Adipocyte (in vitro differentiated cells): ENCODE data around the gene TEPSIN.

Experiments used
- DNase-seq: peaks from one replicate; pipeline ENCODE4 v3.0.0-alpha.2; 2015; ENCODE audit warnings: low read depth
- H3K27me3 ChIP-seq: replicated peaks from 2 replicates; pipeline ENCODE4 v1.7.0; 2013; ENCODE audit warnings: mild to moderate bottlenecking, low read length, moderate library complexity; ENCODE audit not compliant: control insufficient read depth, insufficient read depth
- H3K36me3 ChIP-seq: 2 replicates; pipeline ENCODE4 v1.7.0; 2013; ENCODE audit warnings: low read length, mild to moderate bottlenecking, moderate library complexity; ENCODE audit not compliant: control insufficient read depth, insufficient read depth, severe bottlenecking
- H3K4me1 ChIP-seq: 2 replicates; pipeline ENCODE4 v1.7.0; 2013; ENCODE audit warnings: mild to moderate bottlenecking, low read length, moderate library complexity; ENCODE audit not compliant: control insufficient read depth, insufficient read depth
- H3K4me3 ChIP-seq: 2 replicates; pipeline ENCODE4 v1.7.0; 2013; ENCODE audit warnings: mild to moderate bottlenecking, low read length, moderate library complexity
- H3K9ac ChIP-seq: 2 replicates; pipeline ENCODE4 v1.7.0; 2013; ENCODE audit warnings: mild to moderate bottlenecking, low read length, moderate library complexity
- H3K9me3 ChIP-seq: 2 replicates; pipeline ENCODE4 v1.7.0; 2013; ENCODE audit warnings: mild to moderate bottlenecking, low read length, moderate library complexity; ENCODE audit not compliant: control insufficient read depth

TEPSIN gene

GRCh38 chr17:81183807-81184206 lies 55.0 kb downstream of the TEPSIN start:
- H3K27me3 ChIP-seq, result peaks cover 17% of the 10 kb centered on the region
- DNase-seq, result no peak
- no peaks in the 10 kb centered on the region for H3K36me3 ChIP-seq
- H3K9me3 ChIP-seq, result no peaks in the 10 kb centered on the region
- H3K4me1 ChIP-seq, result no peaks in the 10 kb centered on the region
- H3K4me3 ChIP-seq, result no peak overlapping the region
- no peak overlapping the region for H3K9ac ChIP-seq

GRCh38 chr17:81183316-81183715 lies 55.5 kb downstream of the TEPSIN start:
- Histone ChIP-seq H3K27me3 (peaks cover 17% of the 10 kb centered on the region), H3K36me3 (no peaks in the 10 kb centered on the region), H3K9ac (no peak overlapping the region), H3K4me1 (no peaks in the 10 kb centered on the region), H3K4me3 (no peak overlapping the region), H3K9me3 (no peaks in the 10 kb centered on the region)
- no peak for DNase-seq

GRCh38 chr17:81182596-81182995 lies 56.3 kb downstream of the TEPSIN start:
- H3K4me1 ChIP-seq, result no peaks in the 10 kb centered on the region
- H3K9ac ChIP-seq, result no peak overlapping the region
- peaks cover 20% of the 10 kb centered on the region for H3K27me3 ChIP-seq
- no peaks in the 10 kb centered on the region for H3K9me3 ChIP-seq
- no peaks in the 10 kb centered on the region for H3K36me3 ChIP-seq
- DNase-seq, result no peak
- no peak overlapping the region for H3K4me3 ChIP-seq

GRCh38 chr17:81181811-81182185 lies 57.1 kb downstream of the TEPSIN start:
- DNase-seq, result no peak
- H3K36me3 ChIP-seq, result no peaks in the 10 kb centered on the region
- H3K27me3 ChIP-seq, result peaks cover 22% of the 10 kb centered on the region
- no peaks in the 10 kb centered on the region for H3K4me1 ChIP-seq
- H3K9ac ChIP-seq, result no peak overlapping the region
- H3K9me3 ChIP-seq, result no peaks in the 10 kb centered on the region
- no peak overlapping the region for H3K4me3 ChIP-seq

- Histone ChIP-seq H3K9ac (no peak overlapping the region), H3K9me3 (no peaks in the 10 kb centered on the region), H3K27me3 (peaks cover 22% of the 10 kb centered on the region), H3K36me3 (no peaks in the 10 kb centered on the region), H3K4me3 (no peak overlapping the region), H3K4me1 (no peaks in the 10 kb centered on the region)
- no peak for DNase-seq
Measured at GRCh38 chr17:81180836-81181810, 57.7 kb downstream of the TEPSIN start.

- Histone ChIP-seq H3K36me3 (no peaks in the 10 kb centered on the region), H3K27me3 (peaks cover 16% of the 10 kb centered on the region), H3K9ac (no peak overlapping the region), H3K4me3 (no peak overlapping the region), H3K9me3 (peaks cover 10% of the 10 kb centered on the region), H3K4me1 (no peaks in the 10 kb centered on the region)
- DNase-seq, result no peak
Measured at GRCh38 chr17:81179861-81180260, 59.0 kb downstream of the TEPSIN start.

GRCh38 chr17:81179220-81179619 lies 59.6 kb downstream of the TEPSIN start:
- no peak for DNase-seq
- Histone ChIP-seq H3K36me3 (no peaks in the 10 kb centered on the region), H3K4me3 (no peak overlapping the region), H3K9me3 (peaks cover 10% of the 10 kb centered on the region), H3K4me1 (no peaks in the 10 kb centered on the region), H3K9ac (no peak overlapping the region), H3K27me3 (peaks cover 16% of the 10 kb centered on the region)
